ENCODE results near the gene BICRA. TPM values are rescaled to one million over a fixed set of nuclear protein-coding genes. Genes with fewer than 3 reads are reported as not detected.

The BICRA gene
- total RNA-seq, 5 donors from 2014 or later (not counting 1 experiment from before 2014, with no cell fraction given), result 31.9 to 39.3 (median 35.1) TPM

- DNase-seq (no peak), ATAC-seq (replicated peaks in 1 of 4) (no peak)
- Histone ChIP-seq H3K9me3 (no peaks in the 10 kb centered on the region), H3K4me1 (ENCODE audit: control insufficient read depth in 1 of 2, extremely low read depth in 1 of 2, insufficient read depth in 2 of 2, low read length in 2 of 2) (peaks cover 0 to 4% of the 10 kb centered on the region in 2 experiments), H3K27me3 (replicated peaks in 1 of 2; ENCODE audit: control insufficient read depth in 2 of 2, extremely low read depth in 1 of 2, insufficient read depth in 2 of 2, low read length in 1 of 2) (no peaks in the 10 kb centered on the region), H3K4me3 (ENCODE audit: control insufficient read depth in 1 of 2, extremely low read depth in 1 of 2, low read length in 1 of 2) (no peak overlapping the region), H3K27ac (ENCODE audit: low read length) (no peak overlapping the region), H3K36me3 (ENCODE audit: control insufficient read depth in 2 of 2, extremely low read depth in 1 of 2, insufficient read depth in 1 of 2, low read length in 1 of 2) (peaks cover 9 to 10% of the 10 kb centered on the region in 2 donors)
- Mint-ChIP-seq H3K36me3 (peaks cover 37% of the 10 kb centered on the region), H3K27ac (no peak overlapping the region), H3K27me3 (no peaks in the 10 kb centered on the region), H3K9me3 (peaks cover 0 to 4% (median 4%) of the 10 kb centered on the region in 3 donors), H3K4me1 (peaks cover 42 to 53% (median 51%) of the 10 kb centered on the region in 3 donors), H3K4me3 (no peak overlapping the region)
- POLR2A ChIA-PET, result no interaction called here
- WGBS (ENCODE audit: insufficient coverage), result 90% methylated on average over 7 of the region's 18 CpGs
- CTCF ChIA-PET, result no interaction called here
These were observed 36.0 kb downstream of the BICRA start for GRCh38 chr19:47644743-47645482.

GRCh38 chr19:47646924-47647323 is 38.0 kb downstream of the BICRA start:
- ChIA-PET POLR2A (no interaction called here), CTCF (no interaction called here)
- Mint-ChIP-seq H3K4me3 (no peak overlapping the region), H3K36me3 (peaks cover 44% of the 10 kb centered on the region), H3K4me1 (peaks cover 46 to 59% (median 58%) of the 10 kb centered on the region in 3 donors), H3K9me3 (peaks cover 0 to 4% (median 4%) of the 10 kb centered on the region in 3 donors), H3K27me3 (no peaks in the 10 kb centered on the region), H3K27ac (no peak overlapping the region)
- no peaks in the 10 kb centered on the region for H3K27me3 ChIP-seq (replicated peaks in 1 of 2; ENCODE audit: control insufficient read depth in 2 of 2, extremely low read depth in 1 of 2, insufficient read depth in 2 of 2, low read length in 1 of 2)
- peaks cover 8 to 16% of the 10 kb centered on the region in 2 donors for H3K36me3 ChIP-seq (ENCODE audit: control insufficient read depth in 2 of 2, extremely low read depth in 1 of 2, insufficient read depth in 1 of 2, low read length in 1 of 2)
- peaks cover 0 to 7% of the 10 kb centered on the region in 2 experiments for H3K4me1 ChIP-seq (ENCODE audit: control insufficient read depth in 1 of 2, extremely low read depth in 1 of 2, insufficient read depth in 2 of 2, low read length in 2 of 2)
- no peaks in the 10 kb centered on the region for H3K9me3 ChIP-seq
- no peak for ATAC-seq (replicated peaks in 1 of 4)
- WGBS (ENCODE audit: insufficient coverage), result 95% methylated on average over 5 of the region's 7 CpGs
- H3K27ac ChIP-seq (ENCODE audit: low read length), result no peak overlapping the region
- DNase-seq, result no peak
- no peak overlapping the region for H3K4me3 ChIP-seq (ENCODE audit: control insufficient read depth in 1 of 2, extremely low read depth in 1 of 2, low read length in 1 of 2)

- peaks cover 7 to 21% of the 10 kb centered on the region in 2 donors for H3K36me3 ChIP-seq (ENCODE audit: control insufficient read depth in 2 of 2, extremely low read depth in 1 of 2, insufficient read depth in 1 of 2, low read length in 1 of 2)
- no peaks in the 10 kb centered on the region for H3K27me3 Mint-ChIP-seq
- peaks cover 46 to 57% (median 51%) of the 10 kb centered on the region in 3 donors for H3K4me1 Mint-ChIP-seq
- ChIA-PET POLR2A (no interaction called here), CTCF (no interaction called here)
- peaks cover 53% of the 10 kb centered on the region for H3K36me3 Mint-ChIP-seq
- no CpG with 5 or more reads among the region's 1 CpG for WGBS (ENCODE audit: insufficient coverage)
- H3K4me3 ChIP-seq (ENCODE audit: control insufficient read depth in 1 of 2, extremely low read depth in 1 of 2, low read length in 1 of 2), result no peak overlapping the region
- H3K9me3 Mint-ChIP-seq, result peaks cover 0 to 4% (median 4%) of the 10 kb centered on the region in 3 donors
- no peak overlapping the region for H3K4me3 Mint-ChIP-seq
- no peak overlapping the region for H3K27ac Mint-ChIP-seq
- H3K27ac ChIP-seq (ENCODE audit: low read length), result no peak overlapping the region
- no peak for DNase-seq
- no peak for ATAC-seq (replicated peaks in 1 of 4)
- peaks cover 0 to 3% of the 10 kb centered on the region in 2 experiments for H3K4me1 ChIP-seq (ENCODE audit: control insufficient read depth in 1 of 2, extremely low read depth in 1 of 2, insufficient read depth in 2 of 2, low read length in 2 of 2)
- H3K27me3 ChIP-seq (replicated peaks in 1 of 2; ENCODE audit: control insufficient read depth in 2 of 2, extremely low read depth in 1 of 2, insufficient read depth in 2 of 2, low read length in 1 of 2), result no peaks in the 10 kb centered on the region
- no peaks in the 10 kb centered on the region for H3K9me3 ChIP-seq
These were observed 40.7 kb downstream of the BICRA start for GRCh38 chr19:47649588-47649987.

GRCh38 chr19:47650700-47651099 is 41.8 kb downstream of the BICRA start:
- Histone ChIP-seq H3K9me3 (no peaks in the 10 kb centered on the region), H3K36me3 (ENCODE audit: control insufficient read depth in 2 of 2, extremely low read depth in 1 of 2, insufficient read depth in 1 of 2, low read length in 1 of 2) (peaks cover 0 to 21% of the 10 kb centered on the region in 2 donors), H3K27ac (ENCODE audit: low read length) (no peak overlapping the region), H3K4me1 (ENCODE audit: control insufficient read depth in 1 of 2, extremely low read depth in 1 of 2, insufficient read depth in 2 of 2, low read length in 2 of 2) (peaks cover 0 to 3% of the 10 kb centered on the region in 2 experiments), H3K4me3 (ENCODE audit: control insufficient read depth in 1 of 2, extremely low read depth in 1 of 2, low read length in 1 of 2) (no peak overlapping the region), H3K27me3 (replicated peaks in 1 of 2; ENCODE audit: control insufficient read depth in 2 of 2, extremely low read depth in 1 of 2, insufficient read depth in 2 of 2, low read length in 1 of 2) (no peaks in the 10 kb centered on the region)
- Mint-ChIP-seq H3K36me3 (peaks cover 43% of the 10 kb centered on the region), H3K27me3 (no peaks in the 10 kb centered on the region), H3K27ac (no peak overlapping the region), H3K4me3 (no peak overlapping the region), H3K4me1 (peaks cover 39 to 49% (median 47%) of the 10 kb centered on the region in 3 donors), H3K9me3 (peaks cover 0 to 4% (median 4%) of the 10 kb centered on the region in 3 donors)
- CTCF ChIA-PET, result interaction anchor here in 1 of 2 donors (0.6 kb wide), 1 partner anchor 342 kb away, joined by 8 read pairs; no protein-coding TSS in a partner anchor
- POLR2A ChIA-PET, result no interaction called here
- 96% methylated on average over 5 of the region's 7 CpGs for WGBS (ENCODE audit: insufficient coverage)
- ATAC-seq (replicated peaks in 1 of 4) (no peak), DNase-seq (no peak)

GRCh38 chr19:47651132-47651531 is 42.2 kb downstream of the BICRA start:
- ATAC-seq (replicated peaks in 1 of 4), result no peak
- H3K4me1 ChIP-seq (ENCODE audit: control insufficient read depth in 1 of 2, extremely low read depth in 1 of 2, insufficient read depth in 2 of 2, low read length in 2 of 2), result peaks cover 0 to 3% of the 10 kb centered on the region in 2 experiments
- no peaks in the 10 kb centered on the region for H3K9me3 ChIP-seq
- Mint-ChIP-seq H3K4me3 (no peak overlapping the region), H3K27me3 (no peaks in the 10 kb centered on the region), H3K27ac (no peak overlapping the region), H3K9me3 (peaks cover 0 to 4% (median 4%) of the 10 kb centered on the region in 3 donors), H3K4me1 (peaks cover 41 to 49% (median 47%) of the 10 kb centered on the region in 3 donors), H3K36me3 (peaks cover 41% of the 10 kb centered on the region)
- H3K27me3 ChIP-seq (replicated peaks in 1 of 2; ENCODE audit: control insufficient read depth in 2 of 2, extremely low read depth in 1 of 2, insufficient read depth in 2 of 2, low read length in 1 of 2), result no peaks in the 10 kb centered on the region
- CTCF ChIA-PET, result interaction anchor here in 1 of 2 donors (0.6 kb wide), 1 partner anchor 343 kb away, joined by 8 read pairs; no protein-coding TSS in a partner anchor
- no peak for DNase-seq
- WGBS (ENCODE audit: insufficient coverage), result over 99% methylated on average over 8 of the region's 12 CpGs
- H3K36me3 ChIP-seq (ENCODE audit: control insufficient read depth in 2 of 2, extremely low read depth in 1 of 2, insufficient read depth in 1 of 2, low read length in 1 of 2), result peaks cover 4 to 20% of the 10 kb centered on the region in 2 donors
- POLR2A ChIA-PET, result no interaction called here
- no peak overlapping the region for H3K4me3 ChIP-seq (ENCODE audit: control insufficient read depth in 1 of 2, extremely low read depth in 1 of 2, low read length in 1 of 2)
- no peak overlapping the region for H3K27ac ChIP-seq (ENCODE audit: low read length)

- Mint-ChIP-seq H3K27me3 (no peaks in the 10 kb centered on the region), H3K4me1 (peaks cover 45 to 50% (median 46%) of the 10 kb centered on the region in 3 donors), H3K27ac (no peak overlapping the region), H3K9me3 (peaks cover 0 to 4% (median 4%) of the 10 kb centered on the region in 3 donors), H3K36me3 (peaks cover 38% of the 10 kb centered on the region), H3K4me3 (no peak overlapping the region)
- POLR2A ChIA-PET, result no interaction called here
- no peak overlapping the region for H3K27ac ChIP-seq (ENCODE audit: low read length)
- H3K9me3 ChIP-seq, result no peaks in the 10 kb centered on the region
- peaks cover 0 to 3% of the 10 kb centered on the region in 2 experiments for H3K4me1 ChIP-seq (ENCODE audit: control insufficient read depth in 1 of 2, extremely low read depth in 1 of 2, insufficient read depth in 2 of 2, low read length in 2 of 2)
- no peaks in the 10 kb centered on the region for H3K27me3 ChIP-seq (replicated peaks in 1 of 2; ENCODE audit: control insufficient read depth in 2 of 2, extremely low read depth in 1 of 2, insufficient read depth in 2 of 2, low read length in 1 of 2)
- DNase-seq (no peak), ATAC-seq (replicated peaks in 1 of 4) (no peak)
- H3K4me3 ChIP-seq (ENCODE audit: control insufficient read depth in 1 of 2, extremely low read depth in 1 of 2, low read length in 1 of 2), result no peak overlapping the region
- CTCF ChIA-PET, result no interaction called here
- H3K36me3 ChIP-seq (ENCODE audit: control insufficient read depth in 2 of 2, extremely low read depth in 1 of 2, insufficient read depth in 1 of 2, low read length in 1 of 2), result peaks cover 4 to 14% of the 10 kb centered on the region in 2 donors
- 88% methylated on average over 9 of the region's 9 CpGs for WGBS (ENCODE audit: insufficient coverage)
These were observed 42.8 kb downstream of the BICRA start for GRCh38 chr19:47651691-47652090.
